Neural cell (in vitro differentiated cells): Measurements from ENCODE around the gene ATXN10.

Experiments
- CTCF ChIP-seq: fragments of 450-650 bp; IDR thresholded peaks from 2 replicates; pipeline ENCODE4 v1.5.1; 2014; ENCODE audit warnings: antibody characterized with exemption, mild to moderate bottlenecking, moderate library complexity; ENCODE audit not compliant: poor library complexity, severe bottlenecking
- EP300 ChIP-seq: fragments of 450-650 bp; conservative IDR thresholded peaks from 2 replicates; pipeline ENCODE4 v1.6.1; 2014; ENCODE audit warnings: antibody characterized with exemption, mild to moderate bottlenecking, moderate library complexity; ENCODE audit not compliant: poor library complexity, severe bottlenecking
- EZH2 ChIP-seq: fragments of 200-600, 300-800 bp; shearing (Covaris generic), sonication (generic); IDR thresholded peaks from 2 replicates; pipeline ENCODE4 v1.6.1; 2014; ENCODE audit warnings: antibody characterized with exemption, low read length, borderline replicate concordance, mild to moderate bottlenecking; ENCODE audit not compliant: insufficient read depth, poor library complexity, severe bottlenecking
- MXI1 ChIP-seq: fragments of 450-650 bp; conservative IDR thresholded peaks from 2 replicates; pipeline ENCODE4 v1.6.1; 2014; ENCODE audit warnings: antibody characterized with exemption, mild to moderate bottlenecking; ENCODE audit not compliant: poor library complexity, severe bottlenecking
- POLR2AphosphoS5 ChIP-seq: IDR thresholded peaks from 2 replicates; pipeline ENCODE4 v1.6.1; 2012
- TAF1 ChIP-seq: IDR thresholded peaks from 2 replicates; pipeline ENCODE4 v1.6.1; 2012; ENCODE audit warnings: low read depth

- TF ChIP-seq EZH2 (no peak), TAF1 (no peak), MXI1 (no peak), CTCF (no peak), POLR2AphosphoS5 (no peak), EP300 (no peak)
Measured at GRCh38 chr22:45645150-45645525, 26.5 kb upstream of the ATXN10 start.
